HL-60 (cell line): ENCODE data around the gene KLHDC4.

Experiments used
- DNase-seq, 2 experiments: peaks; one replicate each; pipeline ENCODE4 v3.0.0-alpha.2; 2010 to 2020; ENCODE audit warnings: low read depth in 1 of 2, low spot score in 1 of 2
- H3K27ac ChIP-seq: fragments of 250-450 bp; sonication (Bioruptor Pico); replicated peaks from 2 replicates; pipeline ENCODE4 v1.5.1; 2020; ENCODE audit warnings: mild to moderate bottlenecking, moderate library complexity
- H3K27me3 ChIP-seq: fragments of 250-450 bp; sonication (Bioruptor Pico); 2 replicates; pipeline ENCODE4 v1.5.1; 2021; ENCODE audit warnings: mild to moderate bottlenecking, moderate library complexity; ENCODE audit not compliant: insufficient read depth, poor library complexity, severe bottlenecking
- H3K4me3 ChIP-seq: replicated peaks from 2 replicates; pipeline ENCODE4 v1.5.1; 2011; ENCODE audit warnings: mild to moderate bottlenecking, control low read depth, low read length; ENCODE audit not compliant: insufficient read depth
- CTCF ChIP-seq: IDR thresholded peaks from one replicate; pipeline ENCODE4 v1.5.1; 2011; ENCODE audit warnings: low read length, control low read depth, inconsistent platforms; ENCODE audit not compliant: insufficient read depth
- GABPA ChIP-seq: IDR thresholded peaks from 2 replicates; pipeline ENCODE4 v1.6.1; 2012; ENCODE audit warnings: low read depth
- POLR2AphosphoS5 ChIP-seq: IDR thresholded peaks from 2 replicates; pipeline ENCODE4 v1.6.1; 2012; ENCODE audit warnings: low read depth
- REST ChIP-seq: IDR thresholded peaks from 2 replicates; pipeline ENCODE4 v1.6.1; 2012; ENCODE audit warnings: low read depth; ENCODE audit not compliant: insufficient replicate concordance
- SPI1 ChIP-seq: IDR thresholded peaks from 2 replicates; pipeline ENCODE4 v1.6.1; 2012; ENCODE audit warnings: low read depth, mild to moderate bottlenecking, borderline replicate concordance

Gene KLHDC4

DNA sequence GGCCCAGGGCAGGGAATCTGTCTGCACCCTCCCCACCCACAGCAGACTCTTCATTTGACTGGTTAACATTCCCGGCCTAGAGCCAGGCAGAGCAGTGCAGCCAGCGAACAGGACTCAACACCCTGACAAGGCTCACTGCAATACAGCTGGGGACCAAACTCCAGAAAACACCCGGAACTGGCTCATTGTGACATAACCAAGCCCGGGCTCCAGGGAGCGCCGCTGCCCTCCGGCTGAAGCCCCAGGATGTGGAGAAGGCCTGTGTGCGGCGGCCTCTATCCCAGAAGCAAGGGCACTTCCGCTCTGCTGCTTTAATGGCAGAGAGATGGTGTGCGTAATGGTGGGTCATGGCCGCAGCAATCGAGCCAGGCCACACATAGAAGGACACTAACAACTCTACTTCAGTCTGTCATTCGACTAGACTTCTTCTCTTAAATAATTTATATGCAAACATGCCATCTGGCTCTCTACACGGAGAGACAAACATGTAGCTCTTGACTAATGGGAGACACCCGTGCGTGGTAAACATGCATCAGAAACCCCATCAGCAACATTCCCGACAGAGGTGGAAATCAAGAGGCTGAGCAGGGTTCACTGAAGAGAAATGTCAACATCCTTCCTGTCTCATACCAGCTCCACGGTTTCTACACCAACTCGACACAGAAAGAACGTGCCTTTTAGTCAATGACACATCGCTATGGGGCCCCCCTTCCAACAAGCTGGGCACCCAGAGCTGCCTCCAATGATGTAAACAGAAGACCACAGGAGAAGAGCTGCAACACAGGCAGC lies 18.0 kb downstream of the KLHDC4 start:
- no peak for DNase-seq
- Histone ChIP-seq H3K27me3 (no peaks in the 10 kb centered on the region), H3K27ac (no peak overlapping the region), H3K4me3 (no peak overlapping the region)
- TF ChIP-seq SPI1 (no peak), CTCF (no peak), REST (no peak), GABPA (no peak)

DNA sequence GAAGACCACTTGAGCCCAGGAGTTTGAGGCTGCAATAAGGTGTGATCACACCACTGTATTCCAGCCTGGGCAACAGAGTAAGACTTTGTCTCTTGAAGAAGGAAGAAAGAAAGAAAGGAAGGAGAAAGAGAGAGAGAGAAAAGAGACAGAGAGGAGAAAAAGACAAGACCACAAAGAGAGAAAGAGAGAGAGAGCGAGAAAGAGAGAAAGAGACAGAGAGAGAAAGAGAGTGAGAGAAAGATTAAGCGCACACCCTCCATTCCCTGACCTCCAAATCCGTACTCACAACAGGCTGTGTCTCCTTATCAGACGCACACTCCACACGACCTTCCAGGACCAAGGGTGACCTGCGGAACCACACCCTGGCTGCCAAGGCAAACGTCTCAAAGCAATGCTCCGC lies 19.6 kb downstream of the KLHDC4 start:
- Histone ChIP-seq H3K4me3 (no peak overlapping the region), H3K27ac (no peak overlapping the region), H3K27me3 (no peaks in the 10 kb centered on the region)
- TF ChIP-seq CTCF (no peak), SPI1 (no peak), POLR2AphosphoS5 (no peak), REST (no peak), GABPA (no peak)
- no peak for DNase-seq

GRCh38 chr16:87744750-87745514 lies 20.9 kb downstream of the KLHDC4 start:
- DNase-seq: no peak
- no peaks in the 10 kb centered on the region for H3K27me3 ChIP-seq
- H3K4me3 ChIP-seq: no peak overlapping the region
- TF ChIP-seq REST (no peak), SPI1 (no peak), POLR2AphosphoS5 (no peak), GABPA (no peak), CTCF (no peak)
- no peak overlapping the region for H3K27ac ChIP-seq
